HG03095 (cell line): ENCODE results near the gene INCA1.

Source experiments
- ATAC-seq: cut with Tn5 transposase; IDR thresholded peaks from one replicate; pipeline ENCODE4 v1.9.1; 2021; ENCODE audit warnings: moderate library complexity; ENCODE audit not compliant: unreplicated experiment

The INCA1 gene

GRCh38 chr17:4938688-4939545, 58.4 kb downstream of the INCA1 start:
- no peak for ATAC-seq
